SK-N-SH (cell line): ENCODE data around the gene TCEA2. TPM values are rescaled to one million over a fixed set of nuclear protein-coding genes. Genes with fewer than 3 reads are reported as not detected.

Experiments used
- CTCF ChIA-PET: fragments of 300-600, 350-600 bp; formaldehyde crosslinking; extraction: SDS; loops from one replicate; lab custom pipeline; 2021; lab: Yijun Ruan, JAX
- POLR2A ChIA-PET: fragments of 350-600 bp; sonication (Branson Sonifier 250); formaldehyde crosslinking; extraction: SDS; loops from one replicate; lab custom pipeline; 2020; ENCODE audit warnings: antibody characterized with exemption, inconsistent platforms; lab: Yijun Ruan, JAX
- DNase-seq: peaks from one replicate; pipeline ENCODE4 v3.0.0; 2012
- H2AFZ ChIP-seq: fragments of 200-600 bp; sonication (generic); 2 replicates; pipeline ENCODE4 v1.8.1; 2016; ENCODE audit warnings: antibody characterized with exemption, mild to moderate bottlenecking, low read depth
- H3F3A ChIP-seq: fragments of 200-600 bp; sonication (generic); replicated peaks from 2 replicates; pipeline ENCODE3; 2016; ENCODE audit warnings: antibody characterized with exemption, mild to moderate bottlenecking; ENCODE audit not compliant: insufficient read depth
- H3K27ac ChIP-seq, 2 experiments: fragments of 200-500 bp in 1 of 2; fragments of 200-600 bp in 1 of 2; sonication (Bioruptor generic) in 1 of 2; sonication (generic), shearing (Covaris generic) in 1 of 2; 2 replicates each; pipeline versions ENCODE4 v1.5.1 to v1.6.1; 2014 to 2016; ENCODE audit warnings: low read depth in 2 of 2, inconsistent platforms in 1 of 2, low read length in 1 of 2, mild to moderate bottlenecking in 1 of 2, mixed read lengths in 1 of 2
- H3K27me3 ChIP-seq: fragments of 200-600 bp; sonication (generic), shearing (Covaris generic); 2 replicates; pipeline ENCODE4 v1.6.1; 2016; ENCODE audit warnings: mixed run types; ENCODE audit not compliant: insufficient read depth
- H3K36me3 ChIP-seq, 2 experiments: fragments of 200-500 bp in 1 of 2; fragments of 200-600 bp in 1 of 2; sonication (Bioruptor generic) in 1 of 2; sonication (generic) in 1 of 2; replicated peaks in 1 of 2; 2 replicates each; pipeline versions ENCODE3 to v1.5.1; 2014 to 2016; ENCODE audit warnings: low read length in 1 of 2, mild to moderate bottlenecking in 1 of 2; ENCODE audit not compliant: insufficient read depth in 2 of 2, control insufficient read depth in 1 of 2
- H3K4me1 ChIP-seq, 2 experiments: fragments of 200-500 bp in 1 of 2; fragments of 200-600 bp in 1 of 2; sonication (Bioruptor generic) in 1 of 2; sonication (generic), shearing (Covaris generic) in 1 of 2; 2 replicates each; pipeline versions ENCODE4 v1.5.1 to v1.6.1; 2014 to 2016; ENCODE audit warnings: low read depth in 1 of 2, low read length in 1 of 2, mixed run types in 1 of 2; ENCODE audit not compliant: insufficient read depth in 2 of 2, control insufficient read depth in 1 of 2
- H3K4me2 ChIP-seq: fragments of 200-600 bp; sonication (generic), shearing (Covaris generic); 2 replicates; pipeline ENCODE4 v1.6.1; 2017; ENCODE audit warnings: mixed run types
- H3K4me3 ChIP-seq, 2 experiments: fragments of 200-500 bp in 1 of 2; fragments of 200-600 bp in 1 of 2; sonication (Bioruptor generic) in 1 of 2; sonication (generic), shearing (Covaris generic) in 1 of 2; 2 replicates each; pipeline versions ENCODE4 v1.5.1 to v1.8.1; 2014 to 2016; ENCODE audit warnings: low read depth in 2 of 2, inconsistent platforms in 1 of 2, low read length in 1 of 2, mild to moderate bottlenecking in 1 of 2, mixed read lengths in 1 of 2, moderate library complexity in 1 of 2
- H3K79me2 ChIP-seq: fragments of 200-600 bp; sonication (generic); 2 replicates; pipeline ENCODE4 v1.8.1; 2017; ENCODE audit warnings: mild to moderate bottlenecking; ENCODE audit not compliant: insufficient read depth
- H3K9ac ChIP-seq: fragments of 200-600 bp; sonication (generic); 2 replicates; pipeline ENCODE4 v1.6.1; 2017; ENCODE audit warnings: mixed run types
- H3K9me2 ChIP-seq: fragments of 200-600 bp; sonication (generic); 2 replicates; pipeline ENCODE4 v1.6.1; 2017; ENCODE audit warnings: mixed run types
- H3K9me3 ChIP-seq: fragments of 200-600 bp; sonication (generic); 2 replicates; pipeline ENCODE4 v1.6.1; 2017; ENCODE audit warnings: mixed run types, mild to moderate bottlenecking, moderate library complexity
- H4K20me1 ChIP-seq: fragments of 200-600 bp; sonication (generic); 2 replicates; pipeline ENCODE4 v1.6.1; 2017; ENCODE audit warnings: mild to moderate bottlenecking, mixed run types; ENCODE audit not compliant: insufficient read depth
- ELF1 ChIP-seq: IDR thresholded peaks from 2 replicates; pipeline ENCODE4 v1.4.0; 2012
- EP300 ChIP-seq, 2 experiments: IDR thresholded peaks; 2 replicates each; pipeline versions ENCODE4 v1.4.0 to v1.6.1; 2012; ENCODE audit warnings: borderline replicate concordance in 1 of 2, low read depth in 1 of 2, low read length in 1 of 2
- EZH2phosphoT487 ChIP-seq: fragments of 200-600 bp; sonication (generic); IDR thresholded peaks from 2 replicates; pipeline ENCODE4 v1.6.1; 2017; ENCODE audit warnings: low read depth, mixed run types, mild to moderate bottlenecking, antibody characterized with exemption, moderate library complexity, borderline replicate concordance
- GABPA ChIP-seq: IDR thresholded peaks from 2 replicates; pipeline ENCODE4 v1.4.0; 2012; ENCODE audit warnings: low read depth, mild to moderate bottlenecking
- IRF3 ChIP-seq: fragments of 150-350 bp; IDR thresholded peaks from 2 replicates; pipeline ENCODE4 v1.6.1; 2016; ENCODE audit warnings: mild to moderate bottlenecking, low read depth, low read length
- TEAD4 ChIP-seq: IDR thresholded peaks from 2 replicates; pipeline ENCODE4 v1.4.0; 2012; ENCODE audit warnings: mild to moderate bottlenecking, borderline replicate concordance; ENCODE audit not compliant: insufficient read depth
- YY1 ChIP-seq: IDR thresholded peaks from 2 replicates; pipeline ENCODE4 v1.4.0; 2012; ENCODE audit warnings: low read depth, mild to moderate bottlenecking
- WGBS: methylation state at CpG from one replicate; pipeline ENCODE4 v1.1.6; 2017; ENCODE audit warnings: low lambda C conversion rate; 5-methylcytosine and 5-hydroxymethylcytosine counted together
- polyA plus RNA-seq, 3 experiments: library from polyadenylated mRNA; depleted of rRNA; stranded (reverse); fragments of >200 nt; gene quantifications; 2 replicates each; pipeline ENCODE4 v1.2.3, GENCODE V29; 2012
- TF ChIP-seq, protein P1 (sequence below): fragments of 150-350 bp; IDR thresholded peaks from 2 replicates; pipeline ENCODE4 v1.6.1; 2017; ENCODE audit warnings: antibody characterized with exemption, low read length, low read depth, borderline replicate concordance

The TCEA2 gene
- polyA plus RNA-seq, 1 of the 3 experiments (the other 2 are of a cell fraction) = 98.9 TPM

GRCh38 chr20:64119301-64119680, 56.3 kb downstream of the TCEA2 start:
- H3K27me3 ChIP-seq = peaks cover 28% of the 10 kb centered on the region
- H3K9me2 ChIP-seq = no peaks in the 10 kb centered on the region
- peak; percentile 30 for DNase-seq
- no peaks in the 10 kb centered on the region for H3K79me2 ChIP-seq
- no peak overlapping the region for H3K4me3 ChIP-seq
- no peaks in the 10 kb centered on the region; a peak in 1 of 4 replicates for H3K4me1 ChIP-seq
- POLR2A ChIA-PET = no interaction called here
- TF ChIP-seq IRF3 = no peak
- no peak for TF ChIP-seq ELF1
- TF ChIP-seq EZH2phosphoT487 = no peak
- TF ChIP-seq TEAD4 = no peak
- TF ChIP-seq, protein P1, sequence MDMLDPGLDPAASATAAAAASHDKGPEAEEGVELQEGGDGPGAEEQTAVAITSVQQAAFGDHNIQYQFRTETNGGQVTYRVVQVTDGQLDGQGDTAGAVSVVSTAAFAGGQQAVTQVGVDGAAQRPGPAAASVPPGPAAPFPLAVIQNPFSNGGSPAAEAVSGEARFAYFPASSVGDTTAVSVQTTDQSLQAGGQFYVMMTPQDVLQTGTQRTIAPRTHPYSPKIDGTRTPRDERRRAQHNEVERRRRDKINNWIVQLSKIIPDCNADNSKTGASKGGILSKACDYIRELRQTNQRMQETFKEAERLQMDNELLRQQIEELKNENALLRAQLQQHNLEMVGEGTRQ = no peak
- H3K27ac ChIP-seq = no peak overlapping the region
- 86% methylated on average over 4 of the region's 8 CpGs for WGBS
- H3K9me3 ChIP-seq = no peaks in the 10 kb centered on the region
- H3F3A ChIP-seq = no peaks in the 10 kb centered on the region
- no peaks in the 10 kb centered on the region for H4K20me1 ChIP-seq
- no peak overlapping the region for H2AFZ ChIP-seq
- H3K36me3 ChIP-seq = no peaks in the 10 kb centered on the region
- no peak overlapping the region for H3K9ac ChIP-seq
- CTCF ChIA-PET = interaction anchor here (0.8 to 15.6 kb wide), 12 partner anchors 11 to 146 kb away, joined by 3 to 252 read pairs (median 12); partner anchors contain the start of genes C20orf204, LKAAEAR1, OPRL1 and PRPF6
- H3K4me2 ChIP-seq = no peak overlapping the region

DNA sequence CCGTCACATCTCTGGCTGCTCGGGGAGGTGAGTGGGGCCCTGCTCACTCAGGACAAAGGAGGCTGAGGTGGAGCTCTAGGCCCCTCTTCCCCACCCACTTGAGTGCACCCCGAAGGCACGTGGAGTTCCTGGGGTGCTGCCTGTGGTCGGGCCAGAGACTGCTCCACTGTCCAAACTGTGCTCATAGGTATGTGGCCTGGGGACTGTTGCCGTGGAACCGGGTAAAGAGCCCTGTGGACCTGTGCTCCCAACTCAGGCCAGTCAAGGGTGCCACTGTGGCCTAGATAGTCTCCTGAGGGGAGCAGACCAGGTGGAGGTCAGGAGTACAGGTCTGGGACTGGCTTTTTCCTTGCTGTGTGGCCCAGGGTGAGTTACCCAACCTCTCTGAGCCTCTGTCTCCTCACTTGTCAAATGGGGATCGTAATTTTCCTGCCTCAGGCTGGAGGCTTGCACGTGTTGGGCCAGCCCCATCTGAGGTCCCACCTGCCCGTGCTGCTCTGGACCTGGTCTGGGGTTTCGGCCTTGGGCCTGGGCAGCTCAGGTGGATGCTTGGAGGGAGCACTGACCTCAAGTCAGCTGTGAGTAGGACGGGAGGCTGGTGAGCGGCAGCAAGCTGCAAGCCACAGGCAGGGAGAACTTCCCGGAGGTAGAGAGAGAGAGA, 56.8 kb downstream of the TCEA2 start:
- H3K4me3 ChIP-seq = no peak overlapping the region
- H3K9me2 ChIP-seq = no peaks in the 10 kb centered on the region
- no peak overlapping the region for H3K9ac ChIP-seq
- no peaks in the 10 kb centered on the region for H3K79me2 ChIP-seq
- TF ChIP-seq YY1 (no peak), EP300 (IDR thresholded peaks at IDR 0.05; ENCODE audit: borderline replicate concordance in 1 of 2, low read depth in 1 of 2, low read length in 1 of 2) (no peak), GABPA (no peak)
- no peaks in the 10 kb centered on the region for H3K9me3 ChIP-seq
- H2AFZ ChIP-seq = no peak overlapping the region
- WGBS = 69% methylated on average over 11 of the region's 14 CpGs
- ChIA-PET POLR2A (interaction anchor here (1.6 kb wide), 1 partner anchor 36 kb away, joined by 6 read pairs; the partner anchor contains the start of gene LKAAEAR1), CTCF (interaction anchor here (0.6 to 15.6 kb wide), 42 partner anchors 8 to 345 kb away, joined by 3 to 252 read pairs (median 5); partner anchors contain the start of genes C20orf204, LKAAEAR1, OPRL1 and PRPF6)
- no peaks in the 10 kb centered on the region; a peak in 1 of 4 replicates for H3K4me1 ChIP-seq
- peaks cover 28% of the 10 kb centered on the region for H3K27me3 ChIP-seq
- peak; percentile 24 for DNase-seq
- no peaks in the 10 kb centered on the region for H4K20me1 ChIP-seq
- no peak overlapping the region for H3K4me2 ChIP-seq
- H3K27ac ChIP-seq = no peak overlapping the region
- H3K36me3 ChIP-seq = no peaks in the 10 kb centered on the region
- H3F3A ChIP-seq = no peaks in the 10 kb centered on the region
